GM23338 (cell line): Measurements from ENCODE around the gene AIG1. TPM values are rescaled to one million over a fixed set of nuclear protein-coding genes. Genes with fewer than 3 reads are reported as not detected.

Experiments used
- ATAC-seq: fragments of 200-7000 bp; cut with Tn5 transposase; 3 replicates; pipeline ENCODE4 v1.9.1; 2020
- DNase-seq: peaks from one replicate; pipeline ENCODE4 v3.0.0-alpha.2; 2015; ENCODE audit warnings: low spot score
- H2AFZ ChIP-seq: fragments of 200-600 bp; sonication (generic); 2 replicates; pipeline ENCODE4 v1.8.0; 2016; ENCODE audit warnings: antibody characterized with exemption, mild to moderate bottlenecking, moderate library complexity
- H3F3A ChIP-seq: fragments of 200-600 bp; sonication (generic); replicated peaks from 2 replicates; pipeline ENCODE4 v1.8.0; 2017; ENCODE audit warnings: antibody characterized with exemption, mixed run types, low read depth
- H3K27ac ChIP-seq: fragments of 200-600 bp; sonication (generic); 2 replicates; pipeline ENCODE4 v1.6.1; 2016; ENCODE audit warnings: low read depth
- H3K27me3 ChIP-seq: fragments of 200-600 bp; sonication (generic); 2 replicates; pipeline ENCODE4 v1.8.0; 2016; ENCODE audit warnings: mild to moderate bottlenecking, mixed run types, moderate library complexity; ENCODE audit not compliant: insufficient read depth
- H3K36me3 ChIP-seq: fragments of 200-600 bp; sonication (generic); 2 replicates; pipeline ENCODE4 v1.8.0; 2016; ENCODE audit warnings: mild to moderate bottlenecking; ENCODE audit not compliant: insufficient read depth
- H3K4me1 ChIP-seq: fragments of 200-600 bp; sonication (generic); 2 replicates; pipeline ENCODE4 v1.8.0; 2016; ENCODE audit warnings: mild to moderate bottlenecking, moderate library complexity; ENCODE audit not compliant: insufficient read depth
- H3K4me2 ChIP-seq: fragments of 200-600 bp; sonication (generic); 2 replicates; pipeline ENCODE4 v1.7.1; 2017; ENCODE audit warnings: mixed run types
- H3K4me3 ChIP-seq: fragments of 200-600 bp; sonication (generic); 2 replicates; pipeline ENCODE4 v1.6.1; 2016; ENCODE audit warnings: mixed run types
- H3K79me2 ChIP-seq: fragments of 200-600 bp; sonication (generic); replicated peaks from 2 replicates; pipeline ENCODE4 v1.8.0; 2017; ENCODE audit warnings: mild to moderate bottlenecking; ENCODE audit not compliant: insufficient read depth
- H3K9me2 ChIP-seq: fragments of 200-600 bp; sonication (generic); 2 replicates; pipeline ENCODE4 v1.8.0; 2017; ENCODE audit not compliant: insufficient read depth
- H4K20me1 ChIP-seq: fragments of 200-600 bp; sonication (generic); replicated peaks from 2 replicates; pipeline ENCODE4 v1.8.0; 2017; ENCODE audit warnings: mild to moderate bottlenecking; ENCODE audit not compliant: insufficient read depth
- H3K27ac Mint-ChIP-seq: 2 replicates; pipeline ENCODE4 v1.8.0; 2020; ENCODE audit warnings: inconsistent platforms, mild to moderate bottlenecking, moderate library complexity, mixed read lengths
- H3K27me3 Mint-ChIP-seq: 3 replicates; pipeline ENCODE4 v1.8.0; 2022; ENCODE audit warnings: low read depth, mild to moderate bottlenecking, moderate library complexity, mixed read lengths, inconsistent platforms; ENCODE audit not compliant: insufficient read depth, poor library complexity
- H3K36me3 Mint-ChIP-seq: 3 replicates; pipeline ENCODE4 v1.8.0; 2021; ENCODE audit warnings: low read depth, mild to moderate bottlenecking, inconsistent platforms, moderate library complexity, mixed read lengths
- H3K4me1 Mint-ChIP-seq: 3 replicates; pipeline ENCODE4 v1.8.0; 2020; ENCODE audit warnings: mild to moderate bottlenecking, inconsistent platforms, mixed read lengths
- H3K4me3 Mint-ChIP-seq: 3 replicates; pipeline ENCODE4 v1.8.0; 2021; ENCODE audit warnings: moderate library complexity, mild to moderate bottlenecking, inconsistent platforms, mixed read lengths
- H3K9me3 Mint-ChIP-seq: 3 replicates; pipeline ENCODE4 v1.8.0; 2020; ENCODE audit warnings: moderate library complexity, mild to moderate bottlenecking, inconsistent platforms, mixed read lengths
- CREB1 ChIP-seq: fragments of 250-450 bp; sonication (Bioruptor Pico); IDR thresholded peaks from 2 replicates; pipeline ENCODE4 v1.5.0; 2020; ENCODE audit warnings: low read depth, mild to moderate bottlenecking, moderate library complexity
- EZH2 ChIP-seq: fragments of 200-600 bp; sonication (generic); IDR thresholded peaks from one replicate; pipeline ENCODE4 v1.8.0; 2017; ENCODE audit warnings: antibody characterized with exemption, mild to moderate bottlenecking, low read depth; ENCODE audit not compliant: unreplicated experiment
- JUNB ChIP-seq: IDR thresholded peaks from one replicate; pipeline ENCODE4 v1.6.1; 2016; ENCODE audit warnings: antibody characterized with exemption; ENCODE audit not compliant: unreplicated experiment
- NANOG ChIP-seq: IDR thresholded peaks from 2 replicates; pipeline ENCODE4 v1.6.1; 2016; ENCODE audit warnings: antibody characterized with exemption, borderline replicate concordance
- POLR2AphosphoS5 ChIP-seq: IDR thresholded peaks from 2 replicates; pipeline ENCODE4 v1.6.1; 2016; ENCODE audit warnings: antibody characterized with exemption, low read depth
- STAT1 ChIP-seq: IDR thresholded peaks from one replicate; pipeline ENCODE4 v1.6.1; 2016; ENCODE audit warnings: antibody characterized with exemption; ENCODE audit not compliant: unreplicated experiment
- ZNF114 ChIP-seq: fragments of 250-450 bp; sonication (Bioruptor Pico); IDR thresholded peaks from 2 replicates; pipeline ENCODE4 v1.5.0; 2020; ENCODE audit warnings: mild to moderate bottlenecking, moderate library complexity
- ZNF331 ChIP-seq: fragments of 250-450 bp; sonication (Bioruptor Pico); IDR thresholded peaks from 2 replicates; pipeline ENCODE4 v1.5.0; 2020; ENCODE audit warnings: low read depth, mild to moderate bottlenecking, moderate library complexity
- polyA plus RNA-seq: library from polyadenylated mRNA; unstranded; fragments of >200 nt; fragmentation: Nextera tagmentation; extraction: Ambion mirVana; gene quantifications from 2 replicates; pipeline ENCODE4 v1.2.1, GENCODE V29; 2016
- total RNA-seq: library from RNA; depleted of rRNA; stranded (reverse); fragments of >200 nt; shearing (Covaris generic); gene quantifications from 2 replicates; pipeline ENCODE4 v1.2.3, GENCODE V29; 2014
- TF ChIP-seq, protein P1 (sequence below), 2 experiments: fragments of 200-600 bp in 1 of 2; sonication (generic) in 1 of 2; conservative IDR thresholded peaks; 2 replicates each; pipeline versions ENCODE4 v1.5.1 to v1.6.1; 2016 to 2017; ENCODE audit warnings: antibody characterized with exemption in 2 of 2, low read depth in 2 of 2, mild to moderate bottlenecking in 2 of 2, moderate library complexity in 1 of 2
- TF ChIP-seq, protein P2 (sequence below): IDR thresholded peaks from one replicate; pipeline ENCODE4 v1.6.1; 2018; ENCODE audit warnings: antibody characterized with exemption; ENCODE audit not compliant: unreplicated experiment
- TF ChIP-seq, protein P3 (sequence below): IDR thresholded peaks from 2 replicates; pipeline ENCODE4 v1.6.1; 2016; ENCODE audit warnings: antibody characterized with exemption

The AIG1 gene
- total and polyA plus RNA-seq, 2 experiments from 2014 or later: 65.2 to 88.4 TPM

GRCh38 chr6:143092768-143093167, 32.1 kb downstream of the AIG1 start (continued):
- TF ChIP-seq, protein P1, sequence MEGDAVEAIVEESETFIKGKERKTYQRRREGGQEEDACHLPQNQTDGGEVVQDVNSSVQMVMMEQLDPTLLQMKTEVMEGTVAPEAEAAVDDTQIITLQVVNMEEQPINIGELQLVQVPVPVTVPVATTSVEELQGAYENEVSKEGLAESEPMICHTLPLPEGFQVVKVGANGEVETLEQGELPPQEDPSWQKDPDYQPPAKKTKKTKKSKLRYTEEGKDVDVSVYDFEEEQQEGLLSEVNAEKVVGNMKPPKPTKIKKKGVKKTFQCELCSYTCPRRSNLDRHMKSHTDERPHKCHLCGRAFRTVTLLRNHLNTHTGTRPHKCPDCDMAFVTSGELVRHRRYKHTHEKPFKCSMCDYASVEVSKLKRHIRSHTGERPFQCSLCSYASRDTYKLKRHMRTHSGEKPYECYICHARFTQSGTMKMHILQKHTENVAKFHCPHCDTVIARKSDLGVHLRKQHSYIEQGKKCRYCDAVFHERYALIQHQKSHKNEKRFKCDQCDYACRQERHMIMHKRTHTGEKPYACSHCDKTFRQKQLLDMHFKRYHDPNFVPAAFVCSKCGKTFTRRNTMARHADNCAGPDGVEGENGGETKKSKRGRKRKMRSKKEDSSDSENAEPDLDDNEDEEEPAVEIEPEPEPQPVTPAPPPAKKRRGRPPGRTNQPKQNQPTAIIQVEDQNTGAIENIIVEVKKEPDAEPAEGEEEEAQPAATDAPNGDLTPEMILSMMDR (conservative IDR thresholded peaks at IDR 0.05; ENCODE audit: low read depth in 2 of 2): no peak
- TF ChIP-seq ZNF331 (no peak), EZH2 (no peak), POLR2AphosphoS5 (no peak), ZNF114 (CRISPR knock-in tag) (no peak), CREB1 (CRISPR knock-in tag) (no peak), STAT1 (no peak), NANOG (no peak), JUNB (no peak)
- TF ChIP-seq, protein P2, sequence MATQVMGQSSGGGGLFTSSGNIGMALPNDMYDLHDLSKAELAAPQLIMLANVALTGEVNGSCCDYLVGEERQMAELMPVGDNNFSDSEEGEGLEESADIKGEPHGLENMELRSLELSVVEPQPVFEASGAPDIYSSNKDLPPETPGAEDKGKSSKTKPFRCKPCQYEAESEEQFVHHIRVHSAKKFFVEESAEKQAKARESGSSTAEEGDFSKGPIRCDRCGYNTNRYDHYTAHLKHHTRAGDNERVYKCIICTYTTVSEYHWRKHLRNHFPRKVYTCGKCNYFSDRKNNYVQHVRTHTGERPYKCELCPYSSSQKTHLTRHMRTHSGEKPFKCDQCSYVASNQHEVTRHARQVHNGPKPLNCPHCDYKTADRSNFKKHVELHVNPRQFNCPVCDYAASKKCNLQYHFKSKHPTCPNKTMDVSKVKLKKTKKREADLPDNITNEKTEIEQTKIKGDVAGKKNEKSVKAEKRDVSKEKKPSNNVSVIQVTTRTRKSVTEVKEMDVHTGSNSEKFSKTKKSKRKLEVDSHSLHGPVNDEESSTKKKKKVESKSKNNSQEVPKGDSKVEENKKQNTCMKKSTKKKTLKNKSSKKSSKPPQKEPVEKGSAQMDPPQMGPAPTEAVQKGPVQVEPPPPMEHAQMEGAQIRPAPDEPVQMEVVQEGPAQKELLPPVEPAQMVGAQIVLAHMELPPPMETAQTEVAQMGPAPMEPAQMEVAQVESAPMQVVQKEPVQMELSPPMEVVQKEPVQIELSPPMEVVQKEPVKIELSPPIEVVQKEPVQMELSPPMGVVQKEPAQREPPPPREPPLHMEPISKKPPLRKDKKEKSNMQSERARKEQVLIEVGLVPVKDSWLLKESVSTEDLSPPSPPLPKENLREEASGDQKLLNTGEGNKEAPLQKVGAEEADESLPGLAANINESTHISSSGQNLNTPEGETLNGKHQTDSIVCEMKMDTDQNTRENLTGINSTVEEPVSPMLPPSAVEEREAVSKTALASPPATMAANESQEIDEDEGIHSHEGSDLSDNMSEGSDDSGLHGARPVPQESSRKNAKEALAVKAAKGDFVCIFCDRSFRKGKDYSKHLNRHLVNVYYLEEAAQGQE: no peak

- Mint-ChIP-seq H3K36me3 (no peaks in the 10 kb centered on the region), H3K27me3 (no peaks in the 10 kb centered on the region), H3K4me1 (no peaks in the 10 kb centered on the region; the same call in 2 of the 3 replicates), H3K4me3 (no peak overlapping the region), H3K9me3 (no peaks in the 10 kb centered on the region), H3K27ac (no peak overlapping the region)
- Histone ChIP-seq H3K4me2 (no peak overlapping the region), H4K20me1 (0 out of 2 replicates have a peak, but pooled peaks cover 2% of the 10 kb centered on the region), H3K27me3 (no peaks in the 10 kb centered on the region), H2AFZ (no peak overlapping the region), H3K27ac (no peak overlapping the region), H3K9me2 (no peaks in the 10 kb centered on the region), H3K4me3 (no peak overlapping the region), H3K36me3 (0 out of 2 replicates have a peak, but pooled peaks cover 7% of the 10 kb centered on the region), H3K79me2 (no peaks in the 10 kb centered on the region), H3F3A (no peaks in the 10 kb centered on the region), H3K4me1 (peaks cover 5% of the 10 kb centered on the region; the same call in 1 of the 2 replicates)
- DNase-seq (no peak), ATAC-seq (no peak)
- TF ChIP-seq, protein P3, sequence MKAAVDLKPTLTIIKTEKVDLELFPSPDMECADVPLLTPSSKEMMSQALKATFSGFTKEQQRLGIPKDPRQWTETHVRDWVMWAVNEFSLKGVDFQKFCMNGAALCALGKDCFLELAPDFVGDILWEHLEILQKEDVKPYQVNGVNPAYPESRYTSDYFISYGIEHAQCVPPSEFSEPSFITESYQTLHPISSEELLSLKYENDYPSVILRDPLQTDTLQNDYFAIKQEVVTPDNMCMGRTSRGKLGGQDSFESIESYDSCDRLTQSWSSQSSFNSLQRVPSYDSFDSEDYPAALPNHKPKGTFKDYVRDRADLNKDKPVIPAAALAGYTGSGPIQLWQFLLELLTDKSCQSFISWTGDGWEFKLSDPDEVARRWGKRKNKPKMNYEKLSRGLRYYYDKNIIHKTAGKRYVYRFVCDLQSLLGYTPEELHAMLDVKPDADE: no peak
- no peak for TF ChIP-seq ZNF114 (CRISPR knock-in tag)
- no peak for TF ChIP-seq POLR2AphosphoS5
- no peak for TF ChIP-seq STAT1
- TF ChIP-seq, protein P1 (conservative IDR thresholded peaks at IDR 0.05; ENCODE audit: low read depth in 2 of 2): no peak
- TF ChIP-seq, protein P2: no peak
- no peak for TF ChIP-seq NANOG
- TF ChIP-seq EZH2: no peak
- TF ChIP-seq ZNF331: no peak
These were observed 32.6 kb downstream of the AIG1 start for GRCh38 chr6:143093290-143093689.
